Neural cell (in vitro differentiated cells): ENCODE measurements around the gene MAP1LC3B2. TPM values are rescaled to one million over a fixed set of nuclear protein-coding genes. Genes with fewer than 3 reads are reported as not detected.

Experiments used
- H2AFZ ChIP-seq: fragments of 200-600, 300-800 bp; sonication (generic), shearing (Covaris generic); 2 replicates; pipeline ENCODE4 v1.6.0; 2014; ENCODE audit warnings: low read depth, mild to moderate bottlenecking, antibody characterized with exemption, low read length, moderate library complexity
- H3F3A ChIP-seq: fragments of 200-600 bp; shearing (Covaris generic); 2 replicates; pipeline ENCODE4 v1.6.1; 2016; ENCODE audit warnings: mild to moderate bottlenecking, moderate library complexity, mixed read lengths, antibody characterized with exemption, low read length; ENCODE audit not compliant: insufficient read depth, poor library complexity, severe bottlenecking
- H3K27ac ChIP-seq: fragments of 200-600, 300-800 bp; sonication (generic), shearing (Covaris generic); 2 replicates; pipeline ENCODE4 v1.5.1; 2014; ENCODE audit warnings: mild to moderate bottlenecking, low read length, moderate library complexity
- H3K27me3 ChIP-seq: fragments of 300-800, 200-600 bp; sonication (generic), shearing (Covaris generic); 2 replicates; pipeline ENCODE4 v1.6.0; 2014; ENCODE audit warnings: mild to moderate bottlenecking, low read depth, low read length, moderate library complexity; ENCODE audit not compliant: insufficient read depth
- H3K36me3 ChIP-seq: fragments of 300-800, 200-600 bp; sonication (generic), shearing (Covaris generic); 2 replicates; pipeline ENCODE4 v1.5.1; 2014; ENCODE audit warnings: mild to moderate bottlenecking, antibody characterized with exemption, low read length, moderate library complexity; ENCODE audit not compliant: insufficient read depth
- H3K4me2 ChIP-seq: fragments of 300-800, 200-600 bp; sonication (generic), shearing (Covaris generic); 2 replicates; pipeline ENCODE4 v1.6.0; 2014; ENCODE audit warnings: mild to moderate bottlenecking, low read length
- H3K4me3 ChIP-seq: fragments of 300-800, 200-600 bp; sonication (generic), shearing (Covaris generic); 2 replicates; pipeline ENCODE4 v1.5.1; 2014; ENCODE audit warnings: mild to moderate bottlenecking, low read length, moderate library complexity
- H3K79me2 ChIP-seq: fragments of 200-600 bp; shearing (Covaris generic); replicated peaks from 2 replicates; pipeline ENCODE4 v1.6.0; 2014; ENCODE audit warnings: mild to moderate bottlenecking, low read length, moderate library complexity; ENCODE audit not compliant: insufficient read depth
- H3K9ac ChIP-seq: fragments of 300-800, 200-600 bp; sonication (generic), shearing (Covaris generic); 2 replicates; pipeline ENCODE4 v1.6.1; 2016; ENCODE audit warnings: mild to moderate bottlenecking, low read length, mixed read lengths
- H3K9me2 ChIP-seq: fragments of 200-600 bp; shearing (Covaris generic); 2 replicates; pipeline ENCODE4 v1.6.1; 2016; ENCODE audit warnings: mild to moderate bottlenecking, low read length, mixed read lengths; ENCODE audit not compliant: insufficient read depth
- H3K9me3 ChIP-seq: fragments of 200-600, 300-800 bp; sonication (generic), shearing (Covaris generic); 2 replicates; pipeline ENCODE4 v1.6.1; 2016; ENCODE audit warnings: mild to moderate bottlenecking, mixed run types, low read length, moderate library complexity, mixed read lengths
- H4K20me1 ChIP-seq: fragments of 200-600 bp; shearing (Covaris generic); 2 replicates; pipeline ENCODE4 v1.6.1; 2016; ENCODE audit warnings: mild to moderate bottlenecking, mixed run types; ENCODE audit not compliant: insufficient read depth
- CTCF ChIP-seq: fragments of 450-650 bp; IDR thresholded peaks from 2 replicates; pipeline ENCODE4 v1.5.1; 2014; ENCODE audit warnings: antibody characterized with exemption, mild to moderate bottlenecking, moderate library complexity; ENCODE audit not compliant: poor library complexity, severe bottlenecking
- EP300 ChIP-seq: fragments of 450-650 bp; conservative IDR thresholded peaks from 2 replicates; pipeline ENCODE4 v1.6.1; 2014; ENCODE audit warnings: antibody characterized with exemption, mild to moderate bottlenecking, moderate library complexity; ENCODE audit not compliant: poor library complexity, severe bottlenecking
- EZH2 ChIP-seq: fragments of 200-600, 300-800 bp; shearing (Covaris generic), sonication (generic); IDR thresholded peaks from 2 replicates; pipeline ENCODE4 v1.6.1; 2014; ENCODE audit warnings: antibody characterized with exemption, low read length, borderline replicate concordance, mild to moderate bottlenecking; ENCODE audit not compliant: insufficient read depth, poor library complexity, severe bottlenecking
- MXI1 ChIP-seq: fragments of 450-650 bp; conservative IDR thresholded peaks from 2 replicates; pipeline ENCODE4 v1.6.1; 2014; ENCODE audit warnings: antibody characterized with exemption, mild to moderate bottlenecking; ENCODE audit not compliant: poor library complexity, severe bottlenecking
- POLR2AphosphoS5 ChIP-seq: IDR thresholded peaks from 2 replicates; pipeline ENCODE4 v1.6.1; 2012
- RAD21 ChIP-seq: fragments of 450-650 bp; conservative IDR thresholded peaks from 2 replicates; pipeline ENCODE4 v1.6.1; 2014; ENCODE audit warnings: antibody characterized with exemption, mild to moderate bottlenecking, moderate library complexity
- REST ChIP-seq: IDR thresholded peaks from 2 replicates; pipeline ENCODE4 v1.6.1; 2012; ENCODE audit warnings: borderline replicate concordance
- SMC3 ChIP-seq: fragments of 450-650 bp; conservative IDR thresholded peaks from 2 replicates; pipeline ENCODE4 v1.6.1; 2014; ENCODE audit warnings: antibody characterized with exemption, mild to moderate bottlenecking, moderate library complexity; ENCODE audit not compliant: poor library complexity
- TAF1 ChIP-seq: IDR thresholded peaks from 2 replicates; pipeline ENCODE4 v1.6.1; 2012; ENCODE audit warnings: low read depth
- polyA plus RNA-seq: library from polyadenylated mRNA; depleted of rRNA; stranded (reverse); fragments of >200 nt; gene quantifications from 2 replicates; pipeline ENCODE4 v1.2.3, GENCODE V29; 2014

Gene MAP1LC3B2
- polyA plus RNA-seq, 1 donor from 2014 or later: 3.9 TPM

- Histone ChIP-seq H3K9me3 (no peaks in the 10 kb centered on the region), H3K79me2 (no peaks in the 10 kb centered on the region), H2AFZ (no peak overlapping the region), H3K27ac (no peak overlapping the region), H3K9ac (no peak overlapping the region), H3K9me2 (no peaks in the 10 kb centered on the region), H3K27me3 (no peaks in the 10 kb centered on the region), H4K20me1 (no peaks in the 10 kb centered on the region), H3K4me3 (no peak overlapping the region), H3K4me2 (no peak overlapping the region), H3K36me3 (no peaks in the 10 kb centered on the region), H3F3A (no peaks in the 10 kb centered on the region)
- TF ChIP-seq EP300: no peak
- TF ChIP-seq SMC3: no peak
- TF ChIP-seq TAF1: no peak
- TF ChIP-seq REST: no peak
- TF ChIP-seq CTCF: no peak
- no peak for TF ChIP-seq RAD21
- no peak for TF ChIP-seq POLR2AphosphoS5
- TF ChIP-seq EZH2: no peak
- no peak for TF ChIP-seq MXI1
Observed at GRCh38 chr12:116551619-116551951, 7.6 kb upstream of the MAP1LC3B2 start.

GRCh38 chr12:116551952-116552772 lies 7.0 kb upstream of the MAP1LC3B2 start:
- H3F3A ChIP-seq: no peaks in the 10 kb centered on the region
- H2AFZ ChIP-seq: no peak overlapping the region
- H4K20me1 ChIP-seq: no peaks in the 10 kb centered on the region
- no peak overlapping the region for H3K27ac ChIP-seq
- no peak overlapping the region for H3K4me2 ChIP-seq
- TF ChIP-seq EP300 (no peak), POLR2AphosphoS5 (no peak), MXI1 (no peak), SMC3 (no peak), RAD21 (no peak), TAF1 (no peak), REST (no peak), CTCF (no peak), EZH2 (no peak)
- H3K4me3 ChIP-seq: no peak overlapping the region
- no peaks in the 10 kb centered on the region for H3K9me2 ChIP-seq
- no peaks in the 10 kb centered on the region for H3K9me3 ChIP-seq
- no peaks in the 10 kb centered on the region for H3K27me3 ChIP-seq
- no peaks in the 10 kb centered on the region for H3K79me2 ChIP-seq
- H3K9ac ChIP-seq: no peak overlapping the region
- H3K36me3 ChIP-seq: no peaks in the 10 kb centered on the region
